GM21825 (cell line): ENCODE data around the gene ATP2B3.
"Not testable (repeated sequence)": the region's sequence is repeated elsewhere in the genome, so short reads cannot be mapped to it uniquely, and the experiment has no call there.

ENCODE experiments used
- ATAC-seq: cut with Tn5 transposase; IDR thresholded peaks from one replicate; pipeline ENCODE4 v1.9.1; 2021; ENCODE audit warnings: mild to moderate bottlenecking, moderate library complexity; ENCODE audit not compliant: unreplicated experiment

The ATP2B3 gene

DNA sequence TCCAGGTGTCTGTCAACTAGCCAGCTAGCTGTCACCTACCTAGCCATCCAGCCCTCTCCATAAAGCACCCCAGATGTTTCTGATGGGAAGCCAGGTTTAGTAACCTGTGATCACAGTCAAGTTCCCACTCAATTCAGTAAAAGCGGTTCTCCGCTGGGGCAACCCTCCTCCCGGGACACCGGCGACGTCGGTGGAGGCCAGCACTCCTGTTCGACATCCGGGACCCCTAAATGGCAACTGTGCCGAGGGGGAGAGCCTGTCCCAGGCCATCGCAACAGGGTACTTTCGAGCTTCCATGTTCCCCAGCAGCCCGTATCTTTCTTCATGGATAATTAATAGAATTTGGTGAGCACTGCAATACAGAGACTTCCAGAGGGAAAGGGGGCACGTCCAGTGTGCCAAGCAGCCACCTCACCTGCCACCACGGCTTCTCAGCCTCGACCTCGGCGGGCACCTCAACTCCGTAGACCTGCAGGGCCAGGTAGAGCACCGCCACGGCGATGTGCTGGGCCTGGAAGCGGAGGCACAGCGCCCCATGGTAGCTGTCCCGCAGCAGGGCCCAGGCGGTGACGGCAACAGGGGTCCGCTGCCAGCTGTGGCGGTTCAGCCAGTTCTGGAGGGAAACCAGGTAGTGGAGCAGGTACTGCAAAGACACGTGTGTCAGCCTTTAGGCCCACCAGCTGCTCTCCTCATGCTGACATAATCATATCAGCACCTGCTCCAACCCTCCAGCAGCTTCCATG is 74.8 kb downstream of the ATP2B3 start:
- no peak for ATAC-seq

DNA sequence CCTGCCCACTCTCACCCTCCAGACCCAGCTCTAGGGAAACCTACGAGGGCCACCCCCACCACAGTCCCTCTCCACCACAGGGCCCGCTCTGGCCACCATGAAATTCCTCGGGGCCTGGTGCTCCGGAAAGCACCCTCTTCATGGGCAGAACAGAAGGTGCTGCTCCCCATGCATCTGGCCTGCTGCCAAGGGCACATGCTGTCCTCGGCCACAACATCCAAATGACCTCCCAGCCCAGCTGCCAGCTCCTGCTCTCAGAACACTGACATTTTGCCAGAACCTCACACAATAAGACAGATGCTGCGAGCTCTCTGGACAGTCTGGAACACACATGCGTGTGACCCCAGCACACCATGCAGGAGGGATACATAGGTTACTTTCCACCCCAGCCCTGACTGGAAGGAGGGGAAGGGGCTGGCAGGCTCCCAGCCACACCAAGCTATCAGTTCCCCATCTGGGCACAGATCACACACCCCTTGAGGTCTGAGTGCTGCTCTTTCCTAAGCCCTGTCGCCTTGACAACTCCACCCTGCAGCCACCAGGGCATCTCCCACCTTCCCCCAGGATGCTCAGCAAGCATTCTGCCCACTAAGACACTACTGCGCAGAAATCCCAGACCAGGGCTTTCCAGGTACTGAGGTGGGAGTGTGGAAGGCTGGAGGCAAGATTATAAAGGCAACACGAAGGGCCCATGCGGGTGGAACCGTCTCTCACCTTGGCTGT is 75.7 kb downstream of the ATP2B3 start:
- ATAC-seq: no peak

DNA sequence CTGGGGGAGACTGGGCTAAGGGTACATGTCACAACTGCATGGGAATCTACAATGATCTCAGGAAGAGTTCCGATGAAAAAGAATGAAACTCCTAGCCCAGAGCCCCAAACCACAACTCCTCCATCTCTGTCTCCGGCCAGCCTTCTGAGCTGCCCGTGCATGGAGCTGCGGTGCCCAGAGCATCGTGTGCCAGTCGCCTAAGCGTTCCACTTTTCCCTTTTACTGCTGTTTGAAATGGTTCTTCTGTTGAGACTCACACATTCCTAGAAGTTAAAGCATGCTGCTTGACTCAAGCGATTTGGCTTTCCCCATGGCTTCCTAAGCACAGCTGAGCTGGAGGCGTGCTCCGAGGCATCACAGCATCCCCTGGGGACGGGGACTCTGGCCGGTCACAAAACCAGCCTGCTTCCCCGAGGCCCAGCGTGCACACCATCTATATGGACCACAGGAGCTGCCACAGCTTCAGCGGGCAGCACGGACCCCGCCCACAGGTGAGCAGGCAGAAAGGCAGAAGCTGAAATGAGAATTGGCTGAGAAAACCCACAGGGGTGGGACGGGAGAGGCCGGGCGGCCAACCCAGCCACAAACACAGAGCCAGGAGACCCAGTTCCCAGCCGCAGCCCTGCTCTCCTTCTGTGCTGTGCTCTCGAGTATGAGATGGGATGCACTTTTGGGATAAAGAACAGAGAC is 76.5 kb downstream of the ATP2B3 start:
- no peak for ATAC-seq

DNA sequence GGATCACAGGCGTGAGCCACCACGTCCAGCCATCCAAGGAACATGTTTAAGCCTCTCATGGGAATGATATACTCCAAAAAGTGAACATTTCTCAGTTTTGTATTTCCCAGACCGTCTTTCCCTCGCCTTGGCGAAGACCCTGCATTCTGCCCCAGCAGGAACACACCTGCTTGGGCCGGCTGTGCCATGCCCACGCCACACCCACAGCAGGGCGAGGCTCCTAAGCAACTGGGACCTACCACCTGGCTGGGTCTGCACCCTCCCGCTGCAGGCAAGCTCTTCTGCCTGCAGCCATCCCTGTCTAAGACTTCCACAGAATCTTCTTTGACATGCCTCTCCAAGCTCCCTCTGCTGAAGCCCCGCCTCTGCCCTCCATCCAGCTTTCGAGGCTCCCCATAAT is 77.9 kb downstream of the ATP2B3 start:
- ATAC-seq: no peak

DNA sequence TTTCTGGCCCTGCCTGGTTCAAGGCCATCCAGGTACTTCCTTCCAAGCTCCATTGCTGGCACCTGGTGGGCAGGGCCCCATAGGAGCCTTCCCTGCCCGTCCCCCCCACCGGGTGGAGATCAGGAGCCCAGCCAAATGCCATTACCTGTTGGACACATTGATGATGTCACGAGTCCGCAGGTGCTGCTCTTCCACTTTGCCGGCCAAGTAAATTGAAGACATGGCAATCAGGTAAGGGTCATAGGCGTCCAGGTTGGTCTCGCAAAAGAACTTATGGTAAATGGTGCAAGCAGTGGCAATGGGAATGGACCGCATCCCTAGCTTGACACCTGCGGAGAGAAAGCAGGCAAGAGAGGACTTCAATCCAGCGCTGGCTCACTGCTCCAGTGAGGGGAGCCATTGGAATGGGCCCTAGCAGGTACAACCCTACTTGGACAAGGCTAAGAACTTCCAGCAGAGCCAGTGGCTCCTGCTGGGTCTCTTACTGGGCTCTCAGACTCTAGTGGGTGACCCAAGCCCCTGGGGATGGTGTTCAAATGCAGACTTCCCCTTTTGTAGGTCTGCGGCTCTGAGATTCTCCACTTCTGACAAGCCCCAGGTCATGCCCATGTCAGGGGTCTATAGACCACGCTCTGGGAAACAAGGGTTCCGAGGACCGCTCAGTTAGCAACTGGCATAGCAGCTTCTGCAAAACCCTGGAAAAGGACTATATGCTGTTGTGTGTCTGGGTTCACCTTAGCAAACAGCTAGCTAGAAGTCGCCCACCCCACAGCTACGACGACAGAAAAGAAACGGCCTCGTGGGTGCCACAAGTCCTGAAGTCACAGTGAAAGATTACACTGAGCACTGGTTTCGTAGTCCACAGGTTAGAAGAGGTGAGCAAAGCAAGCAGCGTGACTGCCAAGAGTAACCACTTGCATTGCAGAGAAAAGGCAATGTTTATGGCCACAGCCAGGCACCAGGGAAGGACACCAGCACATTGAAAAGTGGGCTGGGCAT is 78.7 kb downstream of the ATP2B3 start:
- ATAC-seq: no peak

DNA sequence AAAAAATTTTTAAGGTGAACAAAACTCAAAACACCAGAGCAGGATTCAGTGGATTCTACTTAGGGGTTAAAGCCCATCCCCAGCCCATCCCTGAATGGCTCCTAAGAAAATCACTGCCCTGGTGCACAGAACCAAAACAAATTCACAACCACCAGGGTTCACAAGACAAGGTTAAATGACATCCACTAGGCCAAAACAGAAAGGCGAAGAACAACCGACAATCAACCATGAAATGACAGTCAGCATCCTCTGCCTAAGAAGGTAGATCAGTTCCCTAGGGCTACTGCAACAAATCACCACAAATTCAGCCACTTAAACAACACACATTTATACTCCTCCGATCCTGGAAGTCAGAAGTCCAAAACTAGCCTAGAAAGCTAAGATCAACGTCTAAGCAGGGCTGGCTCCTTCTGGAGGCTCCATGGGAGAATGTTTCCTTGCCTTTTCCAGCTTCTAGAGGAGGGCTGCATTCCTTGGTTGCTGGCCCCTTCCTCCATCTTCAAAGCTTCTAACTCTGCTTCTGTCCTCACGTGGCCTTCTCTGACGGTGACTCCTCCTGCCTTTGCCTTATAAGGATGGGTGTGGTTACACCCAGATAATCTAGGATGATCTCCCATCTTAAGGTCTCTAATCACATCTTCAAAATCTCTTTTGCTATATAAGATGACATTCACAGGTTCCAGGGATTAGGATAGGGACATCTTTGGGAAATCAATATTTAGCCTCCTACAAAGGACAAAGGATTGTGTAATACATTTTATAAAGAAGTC is 79.7 kb downstream of the ATP2B3 start:
- no peak for ATAC-seq

DNA sequence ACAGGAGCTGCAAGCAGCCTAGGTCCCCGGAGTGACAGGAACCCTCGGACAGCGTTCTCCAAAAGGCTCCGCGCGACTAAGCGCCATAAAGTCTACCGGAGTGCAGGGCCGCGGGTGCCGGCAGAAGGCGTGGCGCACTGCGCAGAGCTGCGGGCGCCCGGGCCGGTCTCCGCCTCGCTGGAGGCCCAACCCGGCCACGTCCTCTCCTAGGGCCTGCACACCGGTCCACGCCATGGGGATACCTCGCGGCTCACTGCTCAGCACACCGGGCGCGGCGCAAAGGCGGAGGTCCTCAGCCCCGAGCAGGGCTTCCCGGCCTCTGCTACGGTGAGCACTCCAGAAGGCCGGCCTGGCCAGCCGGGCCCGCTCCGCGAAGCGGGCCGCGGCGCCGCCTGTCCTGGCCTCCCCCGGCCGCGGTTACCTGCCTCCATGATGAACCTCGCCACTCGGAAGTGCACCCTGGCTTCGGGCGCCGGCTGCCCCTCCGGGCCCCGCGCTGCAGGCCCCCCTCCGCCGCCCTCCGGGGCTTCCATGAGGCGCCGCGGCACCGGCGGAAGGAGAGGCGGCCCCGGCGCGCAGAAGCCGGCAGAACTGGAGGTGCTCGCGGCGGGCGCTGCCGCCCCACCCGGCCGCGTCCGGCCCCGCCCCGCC is 81.2 kb downstream of the ATP2B3 start, which contains the start of gene CCNQ:
Gene CCNQ (minus strand): TSS at position 599 of the 651 bp plus-strand sequence. CDS start 66 bp downstream, at position 533.
- peak; percentile 54 for ATAC-seq

DNA sequence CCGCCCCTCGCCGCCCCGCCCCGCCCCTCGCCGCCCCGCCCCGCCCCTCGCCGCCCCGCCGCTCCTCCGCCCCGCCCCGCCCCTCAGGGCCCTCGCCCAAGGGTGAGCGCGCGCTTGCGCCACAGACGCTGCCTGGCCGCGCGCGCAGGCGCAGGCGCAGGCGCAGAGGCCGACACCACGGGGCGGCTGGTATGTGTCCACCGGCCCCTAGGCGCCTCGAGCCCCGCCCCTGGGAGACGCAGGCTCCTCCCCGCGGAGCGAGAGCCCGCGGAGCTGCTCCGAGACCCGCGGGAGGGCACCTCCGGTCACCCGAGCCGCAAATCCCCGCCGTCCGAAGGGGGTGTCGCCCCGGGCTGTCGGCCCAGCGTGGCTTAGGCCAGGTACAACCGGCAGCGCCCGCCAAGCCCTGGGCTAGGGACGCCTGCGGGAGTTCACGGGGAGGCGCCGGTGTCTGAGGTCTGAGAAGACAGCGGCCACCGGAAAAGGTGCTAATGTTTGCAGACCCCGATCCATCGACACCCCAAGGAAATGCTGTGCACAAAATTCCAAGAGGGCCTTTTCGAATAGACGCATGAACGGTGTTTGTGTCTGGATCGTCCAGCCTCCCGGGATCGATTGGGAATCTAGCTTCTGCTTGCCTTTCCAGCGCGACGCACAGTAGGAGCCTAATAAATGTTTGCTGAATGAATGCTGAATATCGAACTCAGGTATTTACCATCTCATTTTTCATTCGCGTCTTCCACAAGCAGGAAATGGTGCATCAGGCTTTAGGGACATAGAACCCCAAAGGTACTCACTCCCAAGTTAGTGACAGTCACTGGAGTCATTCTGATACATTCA is 82.0 kb downstream of the ATP2B3 start:
- ATAC-seq: peak; percentile 80

DNA sequence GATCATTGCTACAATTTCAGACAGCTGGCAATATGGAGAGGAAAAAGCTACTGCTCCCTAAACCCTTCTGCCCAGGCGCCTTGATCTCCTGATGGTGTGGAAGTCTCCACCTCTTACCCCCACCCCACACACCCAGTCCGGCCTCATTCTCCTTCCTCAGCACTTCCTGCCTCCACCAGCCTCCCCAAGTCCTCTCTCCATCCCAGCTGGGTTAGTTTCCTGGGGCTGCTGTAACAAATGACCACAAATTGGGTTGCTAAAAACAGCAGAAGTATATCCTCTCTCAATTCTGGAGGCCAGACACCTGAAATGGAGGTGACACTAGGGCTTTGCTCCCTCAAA is 82.6 kb downstream of the ATP2B3 start:
- no peak for ATAC-seq

DNA sequence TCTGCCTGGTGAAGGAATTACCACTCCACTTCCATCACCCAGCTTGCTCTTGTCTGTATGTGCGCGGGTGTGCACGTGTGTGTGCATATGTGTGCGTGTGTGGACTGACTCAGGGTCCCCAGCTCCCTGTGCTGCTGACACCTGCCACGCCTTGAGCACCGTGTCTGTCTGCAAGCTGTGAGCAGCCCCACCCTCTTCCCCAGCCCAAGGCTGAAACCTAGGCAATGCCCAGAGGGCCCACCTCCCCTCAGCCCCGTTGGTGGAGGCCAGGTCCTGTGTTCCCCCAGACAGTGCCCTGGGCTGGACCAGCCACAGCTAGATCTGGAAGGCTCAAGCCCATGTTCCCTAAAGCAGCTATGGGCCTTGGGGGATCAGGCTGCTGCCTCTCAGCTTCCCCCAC is 83.5 kb downstream of the ATP2B3 start:
- no peak for ATAC-seq

DNA sequence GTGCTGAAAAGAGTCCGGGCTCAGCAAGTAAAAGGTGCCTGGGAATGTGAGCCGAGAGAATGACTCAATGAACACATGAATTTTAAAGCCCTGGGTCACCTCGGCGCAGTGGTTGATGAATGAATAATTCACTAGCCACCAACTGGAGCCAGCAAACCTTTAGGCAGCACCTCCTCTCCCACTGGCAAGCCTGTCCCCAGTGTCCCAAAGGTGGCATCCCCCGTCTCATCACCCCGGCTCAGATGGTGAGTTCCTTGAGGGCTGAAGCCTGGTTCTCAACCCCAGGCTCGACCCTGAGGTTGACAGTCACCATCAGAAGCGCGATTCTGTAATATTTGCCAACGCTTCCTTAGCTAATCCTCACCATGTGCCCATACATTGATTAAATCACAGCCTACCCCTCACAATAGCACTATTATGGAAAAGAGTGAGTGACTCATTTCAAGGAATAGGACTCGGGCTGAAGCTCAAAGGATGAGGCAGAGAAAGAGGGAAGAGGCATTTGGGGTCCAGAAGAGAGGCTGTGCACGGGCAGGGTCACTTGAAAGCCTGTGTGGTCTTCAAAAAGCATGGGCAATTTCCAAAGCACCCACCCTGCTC is 84.2 kb downstream of the ATP2B3 start:
- ATAC-seq: no peak

DNA sequence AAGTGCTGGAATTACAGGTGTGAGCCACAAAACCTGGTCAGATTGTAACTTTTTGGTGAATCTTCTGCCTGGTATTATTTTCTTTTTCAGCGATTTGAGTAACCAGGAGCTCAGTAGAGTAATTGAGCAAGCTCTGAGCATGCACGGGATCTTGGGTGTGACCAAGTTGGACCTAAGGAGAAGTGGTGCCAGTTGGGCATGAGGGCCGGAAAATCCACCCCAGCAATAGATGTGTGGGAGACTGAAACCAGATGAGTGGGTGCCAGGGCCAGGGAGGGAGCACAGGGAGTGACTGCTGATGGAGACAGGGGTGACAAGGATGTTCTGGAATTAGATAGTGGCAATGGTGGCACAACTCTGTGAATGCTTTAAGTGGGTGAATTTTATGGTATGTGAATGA is 85.2 kb downstream of the ATP2B3 start:
- no peak for ATAC-seq

DNA sequence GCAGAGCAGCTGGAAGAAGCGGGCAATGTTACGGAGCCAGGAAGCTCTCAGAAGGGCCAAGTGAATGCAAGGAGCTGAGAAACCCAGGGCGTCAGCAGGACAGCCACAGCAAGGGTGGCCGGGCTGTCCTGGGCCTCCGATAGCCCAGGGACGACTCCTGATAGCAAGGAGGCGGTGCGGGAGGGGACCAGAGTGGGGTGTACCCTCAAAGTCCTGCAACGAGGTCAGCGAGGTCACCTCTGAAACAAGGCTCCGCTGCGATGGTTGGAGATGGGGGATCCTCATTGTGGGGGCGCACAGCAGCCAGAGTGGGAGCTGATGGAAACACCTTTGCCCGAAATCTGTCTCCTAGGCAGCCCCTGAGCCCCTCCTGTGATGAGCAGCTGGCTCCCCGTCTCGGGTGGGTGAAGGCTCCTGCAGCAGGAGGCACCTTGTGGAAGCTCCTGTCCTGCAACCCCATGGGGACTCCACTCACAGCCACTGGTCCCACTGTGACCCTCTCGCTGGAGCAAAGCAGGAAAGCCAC is 85.8 kb downstream of the ATP2B3 start:
- no peak for ATAC-seq

DNA sequence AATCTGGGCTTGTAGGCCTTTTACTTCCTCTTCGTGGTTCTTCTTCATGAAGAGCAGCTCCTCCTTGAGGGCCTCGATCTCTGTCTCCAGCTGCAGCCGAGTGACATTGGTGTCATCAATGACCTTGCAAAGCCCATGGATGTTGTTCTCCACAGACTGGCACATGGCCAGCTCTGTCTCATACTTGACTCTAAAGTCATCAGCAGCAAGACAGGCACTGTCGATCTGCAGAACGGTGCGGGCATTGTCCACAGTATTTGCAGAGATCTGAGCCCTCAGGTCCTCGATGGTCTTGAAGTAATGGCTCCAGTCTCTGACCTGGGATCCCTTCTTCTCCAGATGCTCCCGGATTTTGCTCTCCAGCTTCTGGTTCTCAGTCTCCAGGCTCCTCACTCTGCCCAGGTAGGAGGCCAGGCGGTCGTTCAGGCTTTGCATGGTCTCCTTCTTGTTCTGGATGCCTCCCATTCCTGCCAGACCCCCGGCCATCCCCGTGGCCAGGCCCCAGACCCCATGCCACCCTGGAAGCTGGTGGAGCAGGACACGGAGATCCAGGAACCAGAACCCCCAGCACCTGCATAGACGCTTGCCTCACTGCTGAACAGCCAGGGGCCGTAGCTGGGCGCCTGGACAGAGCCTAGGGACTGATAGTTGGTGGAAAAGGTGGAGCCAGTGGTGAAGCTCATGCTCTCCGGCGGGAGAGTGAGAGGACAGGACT is 87.4 kb downstream of the ATP2B3 start:
- ATAC-seq: not testable (repeated sequence)

DNA sequence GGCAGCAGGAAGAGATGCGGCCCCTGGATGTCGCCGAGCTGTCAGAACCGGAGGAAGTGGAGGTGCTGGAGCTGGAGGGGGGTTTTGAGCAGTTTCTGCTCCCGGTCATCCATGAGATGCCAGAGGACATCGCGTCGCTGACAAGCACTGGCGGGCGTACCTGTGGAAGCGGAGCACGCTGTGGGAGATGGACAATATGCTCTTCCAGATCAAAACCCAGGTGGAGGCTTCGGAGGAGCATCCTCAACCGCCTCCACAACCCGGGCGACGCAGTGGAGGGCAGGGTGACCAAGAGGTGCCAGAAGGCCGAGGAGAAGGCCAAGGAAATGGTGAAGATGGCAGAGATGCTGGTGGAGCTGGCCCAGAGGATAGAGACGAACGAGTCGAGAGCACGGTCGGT is 89.1 kb downstream of the ATP2B3 start:
- no peak for ATAC-seq

DNA sequence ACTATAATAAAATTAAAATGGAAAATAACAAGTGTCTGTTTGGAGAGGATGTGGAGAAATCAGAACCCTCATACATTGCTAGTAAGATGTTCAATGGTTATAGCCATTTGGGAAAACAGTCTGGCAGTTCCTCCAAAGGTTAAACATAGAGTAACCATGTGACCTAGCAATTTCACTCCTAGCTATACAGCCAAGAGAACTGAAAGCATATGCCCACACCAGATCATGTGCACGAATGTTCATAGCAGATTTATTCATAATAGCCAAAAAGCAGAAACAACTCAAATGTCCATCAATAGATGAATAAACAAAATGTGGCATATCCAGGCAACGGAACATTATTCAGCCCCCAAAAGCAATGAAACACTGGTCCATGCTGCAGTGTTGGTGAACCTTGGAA is 90.9 kb downstream of the ATP2B3 start:
- no peak for ATAC-seq

DNA sequence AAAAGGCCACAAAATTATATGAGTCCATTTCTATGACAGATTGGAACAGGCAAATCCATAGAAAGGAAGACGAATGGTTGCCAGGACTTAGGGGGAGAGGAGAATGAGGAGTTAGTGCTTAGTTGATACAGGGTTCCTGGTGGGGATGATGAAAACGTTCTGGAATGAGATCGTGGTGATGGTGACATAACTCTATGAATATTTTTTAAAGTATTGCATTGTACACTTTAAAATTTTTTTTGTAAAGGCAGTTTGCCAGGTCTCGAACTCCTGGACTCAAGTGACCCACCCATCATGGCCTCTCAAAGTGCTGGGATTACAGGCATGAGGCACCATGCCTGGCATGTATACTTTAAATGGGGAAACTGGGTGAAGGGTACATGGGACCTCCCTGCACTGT is 91.4 kb downstream of the ATP2B3 start:
- ATAC-seq: no peak
